Lower leg skin (tissue), 3 donors: ENCODE measurements around the gene FHOD3.

Experiments used
- POLR2A ChIP-seq, 2 donors: fragments of 450-650 bp; IDR thresholded peaks; one replicate each; pipeline ENCODE4 v1.6.1; 2016 to 2017; ENCODE audit warnings: antibody characterized with exemption in 2 of 2, mild to moderate bottlenecking in 1 of 2, moderate library complexity in 1 of 2
- TF ChIP-seq, protein P1 (sequence below), 3 donors: fragments of 450-650 bp; IDR thresholded peaks; one replicate each; pipeline ENCODE4 v1.5.1; 2016; ENCODE audit warnings: antibody characterized with exemption in 3 of 3, mild to moderate bottlenecking in 3 of 3, moderate library complexity in 2 of 3

DNA sequence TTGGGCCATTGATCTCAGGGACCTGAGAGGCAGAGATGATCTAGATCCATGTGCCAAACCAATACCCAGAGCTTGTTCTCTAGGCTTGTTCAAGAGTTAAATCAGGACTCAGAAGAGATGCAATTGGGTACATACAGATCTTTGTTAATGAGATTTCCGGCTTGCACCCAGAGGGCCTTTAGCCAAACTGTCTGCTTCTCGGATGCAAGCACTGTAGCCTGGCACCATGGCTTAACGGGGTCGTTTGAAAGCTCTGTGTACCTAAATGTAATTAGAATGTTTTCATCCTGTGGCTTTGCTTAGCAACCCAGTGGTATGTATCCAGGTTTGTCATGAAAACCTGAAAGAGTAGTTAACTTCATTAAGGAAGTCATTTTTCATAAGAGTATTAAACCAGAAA is 437.1 kb downstream of the FHOD3 start:
- TF ChIP-seq, protein P1, sequence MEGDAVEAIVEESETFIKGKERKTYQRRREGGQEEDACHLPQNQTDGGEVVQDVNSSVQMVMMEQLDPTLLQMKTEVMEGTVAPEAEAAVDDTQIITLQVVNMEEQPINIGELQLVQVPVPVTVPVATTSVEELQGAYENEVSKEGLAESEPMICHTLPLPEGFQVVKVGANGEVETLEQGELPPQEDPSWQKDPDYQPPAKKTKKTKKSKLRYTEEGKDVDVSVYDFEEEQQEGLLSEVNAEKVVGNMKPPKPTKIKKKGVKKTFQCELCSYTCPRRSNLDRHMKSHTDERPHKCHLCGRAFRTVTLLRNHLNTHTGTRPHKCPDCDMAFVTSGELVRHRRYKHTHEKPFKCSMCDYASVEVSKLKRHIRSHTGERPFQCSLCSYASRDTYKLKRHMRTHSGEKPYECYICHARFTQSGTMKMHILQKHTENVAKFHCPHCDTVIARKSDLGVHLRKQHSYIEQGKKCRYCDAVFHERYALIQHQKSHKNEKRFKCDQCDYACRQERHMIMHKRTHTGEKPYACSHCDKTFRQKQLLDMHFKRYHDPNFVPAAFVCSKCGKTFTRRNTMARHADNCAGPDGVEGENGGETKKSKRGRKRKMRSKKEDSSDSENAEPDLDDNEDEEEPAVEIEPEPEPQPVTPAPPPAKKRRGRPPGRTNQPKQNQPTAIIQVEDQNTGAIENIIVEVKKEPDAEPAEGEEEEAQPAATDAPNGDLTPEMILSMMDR (IDR thresholded peaks at IDR 0.05) = no peak
- TF ChIP-seq POLR2A (IDR thresholded peaks at IDR 0.05) = no peak
